ENCODE results near the gene PPIF.

PPIF gene

GRCh38 chr10:79347226-79347893 is at the start of gene PPIF:
TSS of gene PPIF (plus strand) at chr10:79347469. CDS start at chr10:79347549, 80 bp downstream.
- ATAC-seq: peak; percentile 90 to 91

DNA sequence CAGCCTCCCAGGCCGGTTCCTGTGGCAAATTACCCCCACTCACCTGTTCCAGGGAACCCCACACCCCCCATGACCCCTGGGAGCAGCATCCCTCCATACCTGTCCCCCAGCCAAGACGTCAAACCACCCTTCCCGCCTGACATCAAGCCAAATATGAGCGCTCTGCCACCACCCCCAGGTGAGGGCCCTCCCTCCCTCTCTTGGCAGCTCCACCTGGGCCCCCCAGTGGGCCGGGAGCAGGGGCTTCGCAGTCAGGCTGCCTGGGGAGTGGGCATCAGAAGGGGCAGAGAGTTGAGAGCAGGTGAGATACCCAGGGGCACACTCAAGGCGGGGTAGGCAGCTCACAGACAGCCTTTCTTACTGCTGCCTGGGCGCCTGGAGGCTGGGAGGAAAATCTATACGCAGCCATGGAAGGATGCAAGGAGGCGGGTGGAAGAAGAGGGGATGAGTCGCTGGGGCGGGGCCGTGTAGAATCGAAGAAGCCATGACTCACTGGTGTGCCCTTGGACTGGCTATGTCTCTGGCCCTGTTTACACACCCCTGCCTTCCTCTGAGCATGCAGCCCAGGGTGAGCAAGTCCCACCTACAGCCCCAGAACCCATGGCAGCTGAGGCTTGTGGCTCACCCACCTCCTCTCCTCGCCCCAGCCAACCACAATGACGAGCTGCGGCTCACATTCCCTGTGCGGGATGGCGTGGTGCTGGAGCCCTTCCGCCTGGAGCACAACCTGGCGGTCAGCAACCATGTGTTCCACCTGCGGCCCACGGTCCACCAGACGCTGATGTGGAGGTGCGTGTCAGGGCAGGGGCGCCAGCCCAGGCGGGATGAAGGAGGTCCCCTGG is 48.6 kb upstream of the PPIF start:
- ATAC-seq: peak; percentile 81 to 82

DNA sequence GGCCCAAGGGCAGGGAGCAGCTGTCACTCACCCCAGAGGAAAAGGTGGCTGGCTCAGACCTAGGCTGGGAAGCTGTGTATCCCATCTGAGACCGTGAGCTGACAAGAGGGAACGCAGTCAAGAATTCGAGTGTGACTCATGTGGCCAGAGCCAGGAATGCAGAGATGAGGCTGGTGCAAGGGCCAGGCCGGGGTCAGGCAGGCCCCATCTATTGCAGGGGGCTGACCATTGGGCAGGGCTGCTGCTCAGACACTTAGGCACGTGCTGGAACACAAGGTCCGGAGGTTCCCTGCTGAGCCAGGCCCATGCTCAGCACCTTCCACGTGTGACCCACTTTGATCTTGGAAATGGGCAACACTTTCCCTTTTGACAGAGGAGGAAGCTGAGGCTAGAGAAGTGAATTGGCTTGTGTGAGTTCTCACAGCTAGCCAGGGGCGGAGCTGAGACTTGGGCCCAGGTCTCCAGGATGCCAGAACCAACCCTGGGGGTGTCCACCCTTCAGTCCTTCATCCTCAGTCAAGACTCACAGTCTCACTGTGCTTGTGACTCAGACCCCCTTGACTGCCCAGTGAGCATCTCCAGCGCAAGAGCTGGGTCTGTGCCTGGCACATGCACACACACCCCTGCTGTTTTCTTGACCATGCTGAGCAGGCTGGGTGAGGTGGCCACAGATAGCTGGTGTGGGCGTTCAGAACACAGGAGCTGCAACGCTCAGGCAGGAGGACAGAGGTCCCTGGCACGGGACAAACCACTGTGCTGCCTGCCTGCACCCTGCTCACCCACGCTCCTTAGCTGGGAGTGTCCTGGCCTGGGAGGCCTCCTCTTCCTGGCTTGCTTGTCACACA is 47.6 kb upstream of the PPIF start:
- no peak for ATAC-seq

GRCh38 chr10:79300711-79301110 is 46.6 kb upstream of the PPIF start:
- no peak for ATAC-seq

GRCh38 chr10:79301754-79302530 is 45.3 kb upstream of the PPIF start:
- ATAC-seq: no peak

- ATAC-seq: no peak
These were observed 43.4 kb upstream of the PPIF start for GRCh38 chr10:79303631-79304478.

- ATAC-seq: no peak
These were observed 42.7 kb upstream of the PPIF start for GRCh38 chr10:79304479-79305087.

GRCh38 chr10:79305515-79305914 is 41.8 kb upstream of the PPIF start:
- ATAC-seq: no peak

- no peak for ATAC-seq
These were observed 41.3 kb upstream of the PPIF start for GRCh38 chr10:79305988-79306387.

- ATAC-seq: no peak
These were observed 40.5 kb upstream of the PPIF start for GRCh38 chr10:79306644-79307220.

DNA sequence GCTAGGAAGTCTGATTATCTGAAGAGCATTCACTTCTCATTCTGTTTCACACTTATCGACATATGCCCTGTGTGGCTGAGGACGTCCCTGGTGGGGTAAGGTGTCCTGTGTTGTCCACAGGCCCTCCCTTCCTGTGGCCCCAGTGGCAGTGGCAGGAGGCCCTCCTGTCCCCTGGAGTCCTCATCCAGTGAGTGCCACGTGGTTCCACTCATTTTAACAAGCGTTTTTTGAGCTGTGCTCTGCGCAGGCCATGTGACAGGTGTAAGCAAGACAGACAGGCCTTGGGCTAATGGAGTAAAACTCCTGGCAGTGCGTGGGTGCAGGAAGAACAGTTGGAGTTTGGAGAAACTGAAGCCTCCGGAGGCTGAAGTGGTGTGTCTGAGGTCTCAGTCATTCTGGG is 39.3 kb upstream of the PPIF start:
- no peak for ATAC-seq

DNA sequence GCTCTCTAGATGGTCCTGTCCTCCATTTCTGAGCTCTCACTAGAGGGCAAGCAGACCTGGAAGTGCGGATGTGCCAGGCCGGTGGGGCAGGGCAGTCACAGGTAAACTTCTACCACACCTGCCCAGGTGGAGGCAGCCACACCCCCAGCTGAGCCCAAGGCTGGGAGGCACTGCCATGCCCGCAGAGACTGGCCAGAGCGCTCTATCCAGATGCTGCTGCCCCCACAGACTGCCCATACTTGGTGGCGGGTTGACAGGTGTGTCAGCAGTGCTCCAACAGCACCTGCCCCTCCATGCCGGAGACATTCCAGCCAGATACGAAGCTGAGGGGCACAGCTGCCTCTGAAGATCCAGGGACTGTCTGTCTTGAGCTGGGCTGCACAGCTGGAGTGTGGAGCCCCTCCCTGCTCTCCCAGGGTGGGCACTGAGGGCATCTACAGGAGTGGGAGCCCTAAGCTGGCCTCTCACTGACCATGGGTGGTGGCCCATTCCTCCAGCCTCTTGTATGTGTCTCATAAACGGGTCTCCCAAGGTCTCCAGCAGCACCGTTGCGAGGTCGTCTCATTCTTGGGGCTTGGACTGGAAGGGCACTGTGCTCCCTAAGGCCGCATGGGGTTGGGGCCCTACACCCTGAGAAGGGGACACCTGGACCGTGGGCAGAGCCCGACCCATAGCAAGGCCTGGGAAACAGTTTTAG is 38.2 kb upstream of the PPIF start:
- ATAC-seq: no peak

DNA sequence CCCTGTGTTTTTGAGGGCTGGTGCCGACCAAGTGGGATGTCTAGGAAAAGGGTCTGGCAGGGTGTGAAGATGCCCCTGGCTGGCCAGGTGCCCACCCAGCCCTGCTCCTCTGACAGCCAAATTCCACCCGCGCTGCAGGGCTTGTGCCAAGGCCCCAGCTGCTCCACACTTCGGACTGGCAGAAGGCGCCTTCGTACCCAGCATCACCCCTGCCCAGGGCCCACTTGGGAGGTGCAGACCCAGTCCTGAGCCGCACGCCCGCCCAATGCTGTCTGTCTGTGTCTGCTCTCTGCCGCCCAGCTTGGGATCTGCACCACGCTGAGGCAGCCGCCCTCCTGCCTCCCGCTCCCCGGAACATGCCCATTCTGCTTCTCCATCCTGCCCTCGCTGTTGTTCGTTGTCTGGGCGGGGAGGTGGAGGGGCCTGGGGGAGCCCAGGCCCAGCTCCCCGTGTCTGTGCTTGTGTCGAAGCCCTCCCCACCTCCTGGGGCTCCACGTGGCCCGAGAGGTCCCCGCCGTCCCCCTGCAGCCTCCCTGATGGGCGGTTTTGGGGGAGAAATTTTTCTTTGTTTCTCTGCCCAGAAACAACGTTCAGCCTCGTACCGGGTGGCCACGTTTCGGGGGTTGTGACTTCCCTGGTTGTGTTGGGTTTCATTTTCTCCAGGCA is 36.9 kb upstream of the PPIF start:
- ATAC-seq: no peak

DNA sequence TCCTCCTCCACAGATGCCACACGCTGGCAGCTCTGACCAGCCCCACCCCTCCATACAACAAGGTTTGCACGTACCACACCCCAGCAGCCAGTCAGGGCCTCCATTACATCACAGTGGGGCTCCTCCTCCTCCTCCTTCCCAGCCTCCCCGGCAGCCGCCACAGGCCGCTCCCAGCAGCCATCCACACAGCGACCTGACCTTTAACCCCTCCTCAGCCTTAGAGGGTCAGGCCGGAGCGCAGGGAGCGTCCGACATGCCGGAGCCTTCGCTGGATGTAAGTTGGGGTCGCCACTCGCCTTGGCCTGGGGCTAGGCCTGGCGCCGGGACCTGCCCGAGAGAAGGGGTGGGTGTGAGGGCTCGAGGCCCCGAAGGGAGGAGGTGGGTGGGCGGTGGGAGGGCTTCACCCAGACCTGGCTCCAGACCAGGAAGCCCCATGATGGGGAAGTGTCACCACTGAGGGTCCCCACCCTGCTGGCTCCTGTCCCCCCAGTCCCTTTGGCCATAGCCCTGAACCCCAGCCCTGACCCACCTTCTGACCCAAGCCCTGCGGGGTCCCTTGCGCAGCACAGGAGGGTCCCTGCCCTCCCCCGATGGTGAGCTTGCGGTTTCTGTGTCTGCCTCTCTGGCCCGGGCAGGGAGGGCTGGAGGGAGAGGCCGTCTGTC is 36.2 kb upstream of the PPIF start:
- no peak for ATAC-seq

- no peak for ATAC-seq
These were observed 35.5 kb upstream of the PPIF start for GRCh38 chr10:79311581-79312407.

- ATAC-seq: no peak
These were observed 34.6 kb upstream of the PPIF start for GRCh38 chr10:79312601-79313187.

DNA sequence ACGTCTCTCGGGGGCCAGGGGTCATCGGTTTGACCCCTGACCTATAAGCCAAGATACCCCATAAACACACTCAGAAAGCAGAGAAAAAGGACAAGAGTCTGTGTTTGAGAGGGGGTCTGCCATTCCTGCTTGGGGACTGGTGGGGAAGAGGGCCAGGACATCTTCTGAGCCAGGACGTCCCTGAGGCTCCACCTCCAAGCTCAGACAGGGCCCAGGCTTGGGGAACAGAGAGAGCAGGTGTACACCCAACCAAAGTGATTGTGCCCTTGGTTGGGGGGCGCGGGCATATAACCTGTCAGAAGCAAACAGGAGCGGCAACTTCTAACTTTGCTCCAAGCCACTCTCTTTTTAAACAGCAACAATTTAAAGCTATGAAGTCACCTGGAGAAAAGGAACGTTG is 33.9 kb upstream of the PPIF start:
- no peak for ATAC-seq
